ENCODE results near the gene NKX2-1. TPM values are rescaled to one million over a fixed set of nuclear protein-coding genes. Genes with fewer than 3 reads are reported as not detected.

NKX2-1 gene
- total and polyA plus RNA-seq, 2 donors (not counting 3 experiments of a cell fraction or from before 2014, with no cell fraction given), result not detected

- no peaks in the 10 kb centered on the region for H3K4me1 ChIP-seq (ENCODE audit: control insufficient read depth, extremely low read depth, insufficient read depth, low read length)
- H3K4me3 ChIP-seq (replicated peaks in 1 of 3; ENCODE audit: insufficient read depth in 1 of 3, low read depth in 1 of 3, low read length in 3 of 3), result no peak overlapping the region
- FAIRE-seq, result no peak
- no peak for DNase-seq (ENCODE audit: low read depth, low spot score)
- no peak overlapping the region for H3K4me2 ChIP-seq (ENCODE audit: insufficient read depth, low read length)
- ChIA-PET CTCF (no interaction called here), POLR2A (no interaction called here)
- H4K20me1 ChIP-seq (replicated peaks; ENCODE audit: control insufficient read depth, extremely low read depth, insufficient read depth, low read length), result no peaks in the 10 kb centered on the region
- H3K27ac ChIP-seq (ENCODE audit: insufficient read depth, low read depth, low read length), result no peak overlapping the region
- no TSS peak for BruUV-seq (replicated peaks)
- H3K27me3 ChIP-seq (ENCODE audit: control insufficient read depth in 2 of 2, insufficient read depth in 2 of 2, low read length in 2 of 2), result peaks cover 81 to 92% of the 10 kb centered on the region in 2 experiments
- no peaks in the 10 kb centered on the region for H3K9me3 ChIP-seq (replicated peaks; ENCODE audit: control insufficient read depth, insufficient read depth, low read length)
- H2AFZ ChIP-seq (ENCODE audit: low read depth, low read length), result no peak overlapping the region
- no peak overlapping the region for H3K9ac ChIP-seq (replicated peaks; ENCODE audit: extremely low read depth, insufficient read depth, low read length)
- no peak for TF ChIP-seq JUN (IDR thresholded peaks at IDR 0.05; ENCODE audit: borderline replicate concordance, insufficient read depth, insufficient read length, low read depth)
- TF ChIP-seq POLR2A (IDR thresholded peaks at IDR 0.05; ENCODE audit: low read depth, low read length), result no peak
- TF ChIP-seq GATA2 (IDR thresholded peaks at IDR 0.05; ENCODE audit: insufficient read depth, insufficient read length, low read depth, low read length), result no peak
- no peak for TF ChIP-seq POLR2AphosphoS5 (IDR thresholded peaks at IDR 0.05; ENCODE audit: insufficient read depth, low read depth, low read length)
- TF ChIP-seq CTCF (IDR thresholded peaks at IDR 0.05; ENCODE audit: extremely low read depth in 1 of 2, insufficient read depth in 1 of 2, low read depth in 1 of 2, low read length in 2 of 2), result no peak
- peak; percentile 8 for TF ChIP-seq EZH2 (IDR thresholded peaks at IDR 0.05; ENCODE audit: borderline replicate concordance, low read depth, low read length, severe bottlenecking)
- TF ChIP-seq MYC (IDR thresholded peaks at IDR 0.05; ENCODE audit: low read depth, low read length), result no peak
- TF ChIP-seq FOS (IDR thresholded peaks at IDR 0.05; ENCODE audit: borderline replicate concordance, insufficient read depth, low read length), result no peak
- H3K79me2 ChIP-seq (ENCODE audit: control insufficient read depth, insufficient read depth, low read length), result no peaks in the 10 kb centered on the region
- H3K36me3 ChIP-seq (ENCODE audit: control insufficient read depth in 2 of 2, extremely low read depth in 1 of 2, insufficient read depth in 2 of 2, low read length in 2 of 2), result no peaks in the 10 kb centered on the region
- no peaks in the 10 kb centered on the region for H3K9me1 ChIP-seq (replicated peaks; ENCODE audit: control insufficient read depth, extremely low read depth, insufficient read depth, low read length)
- intact Hi-C loops (cut with micrococcal nuclease) (no loop called here), dilution Hi-C loops (cut with MboI; ENCODE audit: extremely low pct_ligation_motif_present, low sequenced_read_pairs) (no loop called here)
These were observed 13.1 kb downstream of the NKX2-1 start for GRCh38 chr14:36506732-36507614.
